ENCODE data around the gene IL2RG. TPM values are rescaled to one million over a fixed set of nuclear protein-coding genes. Genes with fewer than 3 reads are reported as not detected.

IL2RG gene
- total RNA-seq, 1 experiment from 2014 or later = not detected

GRCh38 chrX:71057848-71058530, 53.4 kb downstream of the IL2RG start:
- H4K20me1 ChIP-seq (ENCODE audit: control insufficient read depth, insufficient read depth, insufficient read length) = no peaks in the 10 kb centered on the region
- H3T11ph ChIP-seq (ENCODE audit: low read length) = no peak overlapping the region
- H2AK5ac ChIP-seq (ENCODE audit: insufficient read length, low read length) = no peak overlapping the region
- H3K27me3 ChIP-seq (ENCODE audit: insufficient read depth, low read length) = no peaks in the 10 kb centered on the region
- no peaks in the 10 kb centered on the region for H3K4me1 ChIP-seq (ENCODE audit: insufficient read depth, low read length)
- no peak overlapping the region for H4K8ac ChIP-seq (replicated peaks; ENCODE audit: insufficient read length, low read depth, low read length)
- peaks cover 13% of the 10 kb centered on the region for H3K9me3 ChIP-seq (ENCODE audit: control insufficient read depth, low read depth, low read length)
- H3K56ac ChIP-seq (ENCODE audit: insufficient read length, low read depth, low read length) = no peak overlapping the region
- Mint-ChIP-seq H3K27ac (no peak overlapping the region), H3K27me3 (ENCODE audit: low read depth) (no peaks in the 10 kb centered on the region; the same call in 1 of the 2 replicates), H3K9me3 (peaks cover 51 to 56% of the 10 kb centered on the region in 2 experiments), H3K36me3 (ENCODE audit: insufficient read depth in 1 of 3, low read depth in 3 of 3) (peaks cover 21 to 55% (median 37%) of the 10 kb centered on the region in 3 experiments; a peak in 6 of 7 replicates), H3K4me3 (no peak overlapping the region), H3K4me1 (0 out of 4 replicates have a peak, but pooled peaks cover 0 to 3% of the 10 kb centered on the region in 2 experiments)
- H2BK15ac ChIP-seq (ENCODE audit: low read depth, low read length) = no peak overlapping the region
- H2BK120ac ChIP-seq (ENCODE audit: low read depth, low read length, poor library complexity, severe bottlenecking) = no peak overlapping the region
- WGBS (ENCODE audit: extremely low coverage, insufficient read length, low lambda C conversion rate) = no CpG with 5 or more reads among the region's 3 CpGs
- no peak overlapping the region for H2BK20ac ChIP-seq (ENCODE audit: low read depth, low read length, poor library complexity, severe bottlenecking)
- no peaks in the 10 kb centered on the region for H3K23me2 ChIP-seq (ENCODE audit: insufficient read length, low read depth, low read length, poor library complexity, severe bottlenecking)
- H2AFZ ChIP-seq (ENCODE audit: low read length) = no peak overlapping the region
- no peaks in the 10 kb centered on the region for H3K79me1 ChIP-seq (ENCODE audit: insufficient read depth, low read depth, low read length, poor library complexity, severe bottlenecking)
- no peak overlapping the region for H3K18ac ChIP-seq (ENCODE audit: insufficient read length, low read depth, low read length)
- no peak overlapping the region for H3K4ac ChIP-seq (ENCODE audit: low read depth, low read length)
- H3K4me2 ChIP-seq (ENCODE audit: insufficient read depth, insufficient read length, low read length) = no peak overlapping the region
- no peak overlapping the region for H3K9ac ChIP-seq (ENCODE audit: extremely low read depth, insufficient read length, low read length)
- H3K23ac ChIP-seq (ENCODE audit: insufficient read length, low read depth, low read length) = no peak overlapping the region
- no peak for DNase-seq
- no peaks in the 10 kb centered on the region; the same call in 1 of the 2 replicates for H3K79me2 ChIP-seq (ENCODE audit: insufficient read depth, low read length)
- no peak overlapping the region for H3K14ac ChIP-seq (ENCODE audit: insufficient read depth, low read length)
- no peak overlapping the region for H3K27ac ChIP-seq (ENCODE audit: insufficient read length, low read depth, low read length)
- H2BK5ac ChIP-seq (ENCODE audit: insufficient read length, low read length) = no peak overlapping the region
- no peak overlapping the region for H4K5ac ChIP-seq (ENCODE audit: insufficient read length, low read depth, low read length)
- no peak for TF ChIP-seq CTCF (conservative IDR thresholded peaks at IDR 0.05)
- H4K91ac ChIP-seq (ENCODE audit: insufficient read length, low read depth, low read length) = no peak overlapping the region
- no peak overlapping the region for H2BK12ac ChIP-seq (ENCODE audit: insufficient read length, low read depth, low read length)

Other genes with a start within 250 kb of the IL2RG start
- gene TEX11, start 202.9 kb downstream of the IL2RG start, total RNA-seq (2021) = 0.22 and 0.24 TPM in 2 replicates
- 69.1 and 72.5 TPM in 2 replicates for gene SLC7A3, start 180.5 kb downstream of the IL2RG start, total RNA-seq (2021)
- 69.1 and 69.7 TPM in 2 replicates for gene SNX12, start 43.2 kb downstream of the IL2RG start, total RNA-seq (2021)
- gene FOXO4, start 15.7 kb downstream of the IL2RG start, total RNA-seq (2021) = 17.7 TPM in 2 replicates
- gene CXorf65, start 4.8 kb downstream of the IL2RG start, total RNA-seq (2021) = not detected in 2 replicates
- 30.8 and 33.0 TPM in 2 replicates for gene MED12, start 7.0 kb upstream of the IL2RG start, total RNA-seq (2021)
- 3.5 and 3.6 TPM in 2 replicates for gene NLGN3, start 33.3 kb upstream of the IL2RG start, total RNA-seq (2021)
- gene GJB1, start 111.6 kb upstream of the IL2RG start, total RNA-seq (2021) = not detected in 2 replicates
- 83.4 and 86.5 TPM in 2 replicates for gene ZMYM3, start 142.6 kb upstream of the IL2RG start, total RNA-seq (2021)
- gene NONO, start 172.1 kb upstream of the IL2RG start, total RNA-seq (2021) = 703 and 707 TPM in 2 replicates
- 3.7 and 5.0 TPM in 2 replicates for gene ITGB1BP2, start 190.2 kb upstream of the IL2RG start, total RNA-seq (2021)